HUES48 (cell line): ENCODE data around the gene MKRN3.
"Not testable (repeated sequence)": the region's sequence is repeated elsewhere in the genome, so short reads cannot be mapped to it uniquely, and the experiment has no call there.

Experiments used
- H3K27ac ChIP-seq: one replicate; pipeline ENCODE4 v1.7.0; 2013; ENCODE audit warnings: low read depth, low read length, inconsistent platforms
- H3K27me3 ChIP-seq: 2 replicates; pipeline ENCODE4 v1.6.1; 2013; ENCODE audit warnings: mild to moderate bottlenecking, low read length; ENCODE audit not compliant: control insufficient read depth, insufficient read depth
- H3K36me3 ChIP-seq: 2 replicates; pipeline ENCODE4 v1.6.1; 2013; ENCODE audit warnings: low read length; ENCODE audit not compliant: control insufficient read depth, insufficient read depth
- H3K4me1 ChIP-seq: 2 replicates; pipeline ENCODE4 v1.6.1; 2013; ENCODE audit warnings: mild to moderate bottlenecking, low read length; ENCODE audit not compliant: control insufficient read depth, insufficient read depth
- H3K4me3 ChIP-seq: 2 replicates; pipeline ENCODE4 v1.5.1; 2013; ENCODE audit warnings: mild to moderate bottlenecking, low read depth, low read length
- H3K9ac ChIP-seq: 2 replicates; pipeline ENCODE4 v1.6.1; 2013; ENCODE audit warnings: mild to moderate bottlenecking, low read depth, low read length, moderate library complexity
- H3K9me3 ChIP-seq: 2 replicates; pipeline ENCODE4 v1.6.1; 2013; ENCODE audit warnings: low read length; ENCODE audit not compliant: control insufficient read depth, insufficient read depth

MKRN3 gene

DNA sequence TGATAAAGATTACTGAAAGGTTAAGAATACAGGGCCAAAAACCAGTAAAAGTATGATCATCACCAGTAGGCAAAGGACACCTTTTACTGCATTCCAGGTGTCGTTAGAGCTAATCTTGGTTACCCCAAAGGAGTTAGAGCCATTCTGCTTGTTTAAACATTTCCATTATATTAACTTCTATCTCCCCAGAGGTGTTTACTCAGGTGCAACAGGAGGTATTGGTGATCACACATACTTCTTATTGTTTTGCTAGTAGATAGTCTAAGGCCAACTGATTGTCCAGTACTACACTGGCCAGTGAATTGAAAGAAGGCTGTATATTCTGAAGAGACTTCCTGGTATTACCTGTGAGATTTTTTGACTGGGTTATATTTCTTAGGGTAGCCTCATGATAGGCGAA is 22.8 kb downstream of the MKRN3 start:
- no peak overlapping the region for H3K4me3 ChIP-seq
- no peaks in the 10 kb centered on the region for H3K36me3 ChIP-seq
- no peaks in the 10 kb centered on the region for H3K27me3 ChIP-seq
- no peak overlapping the region for H3K9ac ChIP-seq
- peaks cover 43% of the 10 kb centered on the region for H3K9me3 ChIP-seq
- no peaks in the 10 kb centered on the region for H3K4me1 ChIP-seq
- H3K27ac ChIP-seq: no peak overlapping the region

DNA sequence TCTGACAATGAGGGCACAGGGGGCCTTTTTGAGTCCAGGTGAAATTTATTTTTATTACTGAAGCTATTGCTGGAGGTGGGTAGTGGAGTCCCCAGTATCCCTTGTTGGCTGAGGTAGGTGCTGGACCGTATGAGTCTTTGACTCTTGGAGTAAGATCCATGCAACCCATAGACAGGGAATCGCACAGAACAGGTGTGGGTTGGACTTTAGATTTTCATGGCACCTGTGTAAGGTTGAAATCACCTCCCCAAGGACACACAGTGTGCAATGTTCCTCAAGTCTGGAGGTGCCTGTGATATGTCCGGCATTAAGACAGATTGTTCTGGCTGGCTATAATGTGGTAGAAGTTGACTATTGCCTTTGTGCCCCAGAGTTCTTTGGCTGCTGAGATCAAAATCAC is 23.5 kb downstream of the MKRN3 start:
- no peak overlapping the region for H3K4me3 ChIP-seq
- H3K36me3 ChIP-seq: no peaks in the 10 kb centered on the region
- H3K9ac ChIP-seq: no peak overlapping the region
- peaks cover 43% of the 10 kb centered on the region for H3K9me3 ChIP-seq
- no peaks in the 10 kb centered on the region for H3K27me3 ChIP-seq
- no peaks in the 10 kb centered on the region for H3K4me1 ChIP-seq
- no peak overlapping the region for H3K27ac ChIP-seq

DNA sequence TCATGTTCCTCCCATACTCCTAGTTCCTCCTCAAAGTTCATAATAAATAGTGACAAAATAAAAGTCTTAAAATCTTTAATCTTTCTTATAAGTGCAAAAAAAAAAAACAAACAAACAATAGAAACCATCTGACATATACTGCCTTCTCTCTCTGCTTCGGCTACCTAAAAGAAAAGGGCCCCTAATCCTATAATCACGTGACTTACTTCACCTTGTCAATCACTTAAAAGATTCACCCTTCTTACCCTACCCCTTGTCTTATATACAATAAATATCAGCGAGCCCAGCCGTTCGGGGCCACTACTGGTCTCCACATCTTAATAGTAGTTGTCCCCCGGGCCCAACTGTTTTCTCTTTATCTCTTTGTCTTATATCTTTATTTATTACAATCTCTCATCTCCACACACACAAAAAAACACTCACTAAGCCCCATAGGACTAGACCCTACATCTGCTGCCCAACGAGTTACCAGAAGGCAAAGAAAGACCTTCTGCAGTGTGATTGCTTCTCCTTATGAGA is 28.8 kb downstream of the MKRN3 start:
- H3K27me3 ChIP-seq: no peaks in the 10 kb centered on the region
- H3K27ac ChIP-seq: no peak overlapping the region
- H3K4me1 ChIP-seq: no peaks in the 10 kb centered on the region
- peaks cover 41% of the 10 kb centered on the region for H3K9me3 ChIP-seq
- no peak overlapping the region for H3K9ac ChIP-seq
- no peak overlapping the region for H3K4me3 ChIP-seq
- H3K36me3 ChIP-seq: no peaks in the 10 kb centered on the region

DNA sequence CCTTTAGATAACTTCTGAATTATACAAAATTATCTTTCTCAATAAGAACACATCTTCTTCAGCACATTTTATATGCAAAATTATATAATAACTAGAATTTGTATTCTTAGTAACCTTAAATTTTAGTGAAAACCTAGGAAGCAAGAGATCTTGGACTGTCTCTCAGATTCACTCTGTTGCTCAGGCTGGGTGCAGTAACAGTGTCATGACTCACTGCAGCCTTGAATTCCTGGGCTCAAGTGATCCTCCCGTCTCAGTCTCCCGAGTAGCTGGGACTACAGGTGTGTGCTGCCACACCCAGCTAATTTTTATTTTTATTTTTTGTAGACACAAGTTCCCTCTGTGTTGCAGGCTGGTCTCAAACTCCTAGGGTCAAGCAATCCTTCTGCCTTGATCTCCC is 29.9 kb downstream of the MKRN3 start:
- Histone ChIP-seq H3K9ac (no peak overlapping the region), H3K27ac (no peak overlapping the region), H3K27me3 (no peaks in the 10 kb centered on the region), H3K4me3 (no peak overlapping the region), H3K36me3 (no peaks in the 10 kb centered on the region), H3K9me3 (peaks cover 40% of the 10 kb centered on the region), H3K4me1 (no peaks in the 10 kb centered on the region)

DNA sequence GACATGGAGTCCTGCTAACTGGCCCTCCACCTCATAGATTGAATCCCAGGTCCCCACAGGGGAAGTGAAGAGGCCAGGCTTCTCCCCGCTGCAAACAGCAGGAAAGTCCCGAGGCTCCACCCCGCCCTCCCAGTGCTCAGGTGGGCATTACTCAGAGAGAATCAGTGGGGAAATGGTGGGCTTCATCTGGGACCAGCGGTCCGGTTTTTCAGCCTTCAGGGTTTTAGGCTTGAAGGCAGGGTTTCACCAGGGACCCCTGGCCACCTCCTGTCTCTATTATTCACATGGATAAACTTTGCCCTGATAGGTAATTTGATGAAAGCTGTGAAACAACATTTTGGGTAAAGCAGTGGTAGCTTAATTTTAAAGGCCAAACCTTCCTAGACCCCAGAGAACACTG is 31.3 kb downstream of the MKRN3 start:
- H3K27ac ChIP-seq: no peak overlapping the region
- H3K9me3 ChIP-seq: peaks cover 32% of the 10 kb centered on the region
- H3K27me3 ChIP-seq: no peaks in the 10 kb centered on the region
- H3K4me3 ChIP-seq: no peak overlapping the region
- H3K36me3 ChIP-seq: no peaks in the 10 kb centered on the region
- H3K9ac ChIP-seq: no peak overlapping the region
- H3K4me1 ChIP-seq: no peaks in the 10 kb centered on the region

DNA sequence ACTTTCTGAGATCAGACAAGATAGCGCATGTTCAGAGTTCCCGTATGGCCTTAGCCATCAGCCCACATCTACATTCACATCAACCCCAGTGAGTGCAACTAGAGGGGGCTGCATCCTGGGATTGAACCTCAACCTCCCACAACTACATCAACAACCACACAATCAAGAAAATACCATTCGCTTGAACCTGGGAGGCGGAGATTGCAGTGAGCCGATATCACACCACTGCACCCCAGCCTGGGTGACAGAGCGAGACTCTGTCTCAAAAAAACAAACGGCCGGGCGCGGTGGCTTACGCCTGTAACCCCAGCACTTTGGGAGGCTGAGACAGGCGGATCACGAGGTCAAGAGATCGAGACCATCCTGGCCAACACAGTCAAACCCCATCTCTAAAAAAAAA is 31.8 kb downstream of the MKRN3 start:
- H3K27me3 ChIP-seq, H3K27ac ChIP-seq, H3K4me1 ChIP-seq, H3K9ac ChIP-seq, H3K36me3 ChIP-seq, H3K4me3 ChIP-seq: not testable (repeated sequence)
- H3K9me3 ChIP-seq: peaks cover 32% of the 10 kb centered on the region

DNA sequence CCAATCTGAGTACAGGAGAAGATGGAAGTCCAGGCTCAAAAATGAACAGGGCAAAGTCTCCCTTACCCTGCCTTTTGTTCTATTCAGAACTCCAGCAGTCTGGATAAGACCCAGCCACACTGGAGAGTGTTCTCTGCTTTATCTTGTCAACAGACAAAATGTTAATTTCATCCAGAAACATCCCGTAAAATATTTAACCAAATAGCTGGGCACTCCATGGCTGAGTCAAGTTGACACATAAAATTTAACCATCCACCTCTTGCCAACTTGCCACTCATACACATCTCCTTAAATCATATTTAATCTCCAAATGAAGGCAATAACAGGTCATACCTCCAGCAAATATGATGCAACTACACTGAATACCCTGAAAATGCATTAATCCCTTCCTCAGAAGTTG is 33.6 kb downstream of the MKRN3 start:
- H3K4me3 ChIP-seq: no peak overlapping the region

DNA sequence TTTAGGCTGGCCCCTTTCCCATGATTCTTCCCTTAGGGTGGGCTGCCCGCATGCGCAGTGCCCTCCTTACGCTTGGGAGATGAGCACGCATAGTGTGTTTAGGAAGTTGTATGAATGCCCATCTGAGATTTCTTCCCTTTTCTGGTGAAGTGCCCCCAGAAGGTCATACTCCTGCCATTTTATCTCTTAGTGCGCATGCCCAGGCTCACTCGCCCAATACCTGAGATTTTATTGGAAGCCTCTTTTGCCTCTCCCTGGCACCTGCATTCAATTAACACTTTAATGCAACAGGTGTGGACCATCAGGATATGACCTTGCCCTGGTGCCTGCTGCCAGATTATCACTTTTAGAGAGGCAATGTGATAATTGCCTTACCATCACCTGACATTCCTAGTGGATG is 36.6 kb downstream of the MKRN3 start:
- no peaks in the 10 kb centered on the region for H3K27me3 ChIP-seq
- no peaks in the 10 kb centered on the region for H3K4me1 ChIP-seq
- H3K4me3 ChIP-seq: no peak overlapping the region
- no peaks in the 10 kb centered on the region for H3K36me3 ChIP-seq
- H3K27ac ChIP-seq: no peak overlapping the region
- no peak overlapping the region for H3K9ac ChIP-seq
- H3K9me3 ChIP-seq: peaks cover 45% of the 10 kb centered on the region

More for the DNA sequence above, 33.6 kb downstream of the MKRN3 start:
- Histone ChIP-seq H3K4me1 (no peaks in the 10 kb centered on the region), H3K9ac (no peak overlapping the region), H3K9me3 (peaks cover 41% of the 10 kb centered on the region), H3K27ac (no peak overlapping the region), H3K36me3 (no peaks in the 10 kb centered on the region), H3K27me3 (no peaks in the 10 kb centered on the region)

DNA sequence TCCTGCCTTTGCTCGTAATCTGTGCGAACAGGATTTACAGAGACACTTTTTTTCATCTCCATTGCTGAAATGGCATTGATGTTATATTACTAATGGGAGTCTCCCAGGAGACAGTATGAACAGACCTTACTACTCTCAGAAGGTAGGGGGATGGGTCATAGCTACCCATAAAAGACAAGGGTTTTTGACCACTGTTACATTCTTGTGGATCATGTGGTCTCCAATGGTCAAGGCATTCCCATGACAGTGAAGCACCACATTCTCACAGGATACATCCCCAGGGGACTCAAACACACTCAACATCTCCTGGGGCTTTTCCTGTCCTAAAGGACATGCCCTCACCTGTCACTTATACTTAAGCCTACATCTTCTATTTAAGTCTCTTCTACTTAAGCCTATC is 40.8 kb downstream of the MKRN3 start:
- Histone ChIP-seq H3K4me1 (no peaks in the 10 kb centered on the region), H3K9me3 (peaks cover 56% of the 10 kb centered on the region), H3K4me3 (no peak overlapping the region), H3K36me3 (no peaks in the 10 kb centered on the region), H3K27me3 (no peaks in the 10 kb centered on the region), H3K27ac (no peak overlapping the region), H3K9ac (no peak overlapping the region)

DNA sequence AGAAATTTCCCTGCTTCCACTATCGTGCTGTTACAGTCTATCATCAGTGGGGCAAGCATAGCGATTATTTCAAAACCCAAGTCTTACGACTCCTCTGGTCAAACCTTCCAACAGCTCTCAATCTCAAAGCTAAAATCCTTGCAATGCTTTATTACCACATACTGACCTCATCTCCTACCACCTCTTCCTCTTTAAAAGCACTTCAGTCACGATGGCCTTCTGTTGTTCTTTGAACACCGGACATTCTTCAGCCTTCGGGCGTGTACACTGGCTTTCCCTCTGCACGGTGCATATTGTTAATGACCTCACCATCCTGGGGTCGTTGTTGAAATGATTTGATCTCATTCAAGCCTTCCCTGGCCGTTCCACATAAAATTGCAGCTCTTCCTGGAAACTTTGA is 51.1 kb downstream of the MKRN3 start:
- Histone ChIP-seq H3K27me3 (peaks cover 12% of the 10 kb centered on the region), H3K9ac (no peak overlapping the region), H3K4me1 (no peaks in the 10 kb centered on the region), H3K9me3 (peaks cover 43% of the 10 kb centered on the region), H3K36me3 (no peaks in the 10 kb centered on the region), H3K4me3 (no peak overlapping the region), H3K27ac (no peak overlapping the region)
